Gastroesophageal sphincter (tissue), 3 donors: ENCODE results near the gene RGS10.

Experiments
- POLR2A ChIP-seq, 2 donors: fragments of 450-650 bp; IDR thresholded peaks; one replicate each; pipeline ENCODE4 v1.6.1; 2017; ENCODE audit warnings: antibody characterized with exemption in 2 of 2, mild to moderate bottlenecking in 2 of 2, moderate library complexity in 1 of 2
- TF ChIP-seq, protein P1 (sequence below), 4 experiments: fragments of 200-600 bp in 2 of 4; fragments of 450-650 bp in 2 of 4; sonication (generic) in 1 of 4; IDR thresholded peaks; one replicate each; pipeline ENCODE4 v1.5.1; 2017 to 2019; ENCODE audit warnings: antibody characterized with exemption in 4 of 4, mild to moderate bottlenecking in 2 of 4, moderate library complexity in 2 of 4

DNA sequence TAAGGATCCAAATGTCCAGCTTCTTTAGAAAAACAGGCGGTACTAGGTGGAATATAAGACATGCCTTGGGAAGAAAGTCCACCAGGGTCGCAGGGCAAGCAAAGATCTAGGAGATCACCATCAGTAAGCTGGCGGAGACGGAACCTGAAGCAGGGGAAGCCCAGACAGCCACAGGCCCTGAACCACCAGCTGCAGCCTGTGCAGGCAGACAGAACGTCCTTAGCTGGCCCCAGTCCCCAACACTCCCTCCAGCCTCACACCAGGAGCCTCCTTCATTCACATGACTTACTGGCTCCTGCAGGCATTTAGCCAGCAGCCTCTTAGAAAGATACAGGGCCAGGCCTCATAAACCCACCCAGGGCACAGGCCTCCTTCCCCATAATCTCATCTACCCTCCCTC is 17.4 kb downstream of the RGS10 start:
- TF ChIP-seq, protein P1, sequence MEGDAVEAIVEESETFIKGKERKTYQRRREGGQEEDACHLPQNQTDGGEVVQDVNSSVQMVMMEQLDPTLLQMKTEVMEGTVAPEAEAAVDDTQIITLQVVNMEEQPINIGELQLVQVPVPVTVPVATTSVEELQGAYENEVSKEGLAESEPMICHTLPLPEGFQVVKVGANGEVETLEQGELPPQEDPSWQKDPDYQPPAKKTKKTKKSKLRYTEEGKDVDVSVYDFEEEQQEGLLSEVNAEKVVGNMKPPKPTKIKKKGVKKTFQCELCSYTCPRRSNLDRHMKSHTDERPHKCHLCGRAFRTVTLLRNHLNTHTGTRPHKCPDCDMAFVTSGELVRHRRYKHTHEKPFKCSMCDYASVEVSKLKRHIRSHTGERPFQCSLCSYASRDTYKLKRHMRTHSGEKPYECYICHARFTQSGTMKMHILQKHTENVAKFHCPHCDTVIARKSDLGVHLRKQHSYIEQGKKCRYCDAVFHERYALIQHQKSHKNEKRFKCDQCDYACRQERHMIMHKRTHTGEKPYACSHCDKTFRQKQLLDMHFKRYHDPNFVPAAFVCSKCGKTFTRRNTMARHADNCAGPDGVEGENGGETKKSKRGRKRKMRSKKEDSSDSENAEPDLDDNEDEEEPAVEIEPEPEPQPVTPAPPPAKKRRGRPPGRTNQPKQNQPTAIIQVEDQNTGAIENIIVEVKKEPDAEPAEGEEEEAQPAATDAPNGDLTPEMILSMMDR (IDR thresholded peaks at IDR 0.05) = no peak
- TF ChIP-seq POLR2A (IDR thresholded peaks at IDR 0.05) = no peak
